Measurements from ENCODE around the gene U2AF2. TPM values are rescaled to one million over a fixed set of nuclear protein-coding genes. Genes with fewer than 3 reads are reported as not detected.

U2AF2 gene
- total RNA-seq, 1 experiment from 2014 or later, result 321 TPM

- Histone ChIP-seq H3K56ac (ENCODE audit: insufficient read length, low read depth, low read length) (no peak overlapping the region), H3K9me3 (ENCODE audit: control insufficient read depth, low read depth, low read length) (no peaks in the 10 kb centered on the region), H2BK12ac (ENCODE audit: insufficient read length, low read depth, low read length) (no peak overlapping the region), H3K4me2 (ENCODE audit: insufficient read depth, insufficient read length, low read length) (peak overlapping the region; percentile 42), H3K18ac (ENCODE audit: insufficient read length, low read depth, low read length) (no peak overlapping the region), H2BK120ac (ENCODE audit: low read depth, low read length, poor library complexity, severe bottlenecking) (no peak overlapping the region), H2AK5ac (ENCODE audit: insufficient read length, low read length) (no peak overlapping the region), H3K79me1 (ENCODE audit: insufficient read depth, low read depth, low read length, poor library complexity, severe bottlenecking) (peaks cover 12% of the 10 kb centered on the region), H3K9ac (ENCODE audit: extremely low read depth, insufficient read length, low read length) (no peak overlapping the region), H4K8ac (replicated peaks; ENCODE audit: insufficient read length, low read depth, low read length) (no peak overlapping the region), H3K79me2 (ENCODE audit: insufficient read depth, low read length) (peaks cover 19% of the 10 kb centered on the region; the same call in 1 of the 2 replicates), H4K5ac (ENCODE audit: insufficient read length, low read depth, low read length) (no peak overlapping the region), H2AFZ (ENCODE audit: low read length) (no peak overlapping the region), H3T11ph (ENCODE audit: low read length) (no peak overlapping the region), H2BK20ac (ENCODE audit: low read depth, low read length, poor library complexity, severe bottlenecking) (no peak overlapping the region), H2BK5ac (ENCODE audit: insufficient read length, low read length) (no peak overlapping the region), H3K27me3 (ENCODE audit: insufficient read depth, low read length) (no peaks in the 10 kb centered on the region), H2BK15ac (ENCODE audit: low read depth, low read length) (no peak overlapping the region), H3K4me1 (ENCODE audit: insufficient read depth, low read length) (no peaks in the 10 kb centered on the region), H3K14ac (ENCODE audit: insufficient read depth, low read length) (no peak overlapping the region), H3K4ac (ENCODE audit: low read depth, low read length) (no peak overlapping the region), H3K23ac (ENCODE audit: insufficient read length, low read depth, low read length) (no peak overlapping the region), H4K91ac (ENCODE audit: insufficient read length, low read depth, low read length) (no peak overlapping the region), H4K20me1 (ENCODE audit: control insufficient read depth, insufficient read depth, insufficient read length) (no peaks in the 10 kb centered on the region), H3K23me2 (ENCODE audit: insufficient read length, low read depth, low read length, poor library complexity, severe bottlenecking) (peaks cover 6% of the 10 kb centered on the region), H3K27ac (ENCODE audit: insufficient read length, low read depth, low read length) (no peak overlapping the region)
- H3K36me3 Mint-ChIP-seq (ENCODE audit: insufficient read depth in 1 of 3, low read depth in 3 of 3), result peaks cover 36 to 61% (median 56%) of the 10 kb centered on the region in 3 experiments
- H3K27ac Mint-ChIP-seq, result peak overlapping the region in 2 of 3 experiments; percentile 87 to 98; a peak in 6 of 7 replicates
- TF ChIP-seq, protein P1, sequence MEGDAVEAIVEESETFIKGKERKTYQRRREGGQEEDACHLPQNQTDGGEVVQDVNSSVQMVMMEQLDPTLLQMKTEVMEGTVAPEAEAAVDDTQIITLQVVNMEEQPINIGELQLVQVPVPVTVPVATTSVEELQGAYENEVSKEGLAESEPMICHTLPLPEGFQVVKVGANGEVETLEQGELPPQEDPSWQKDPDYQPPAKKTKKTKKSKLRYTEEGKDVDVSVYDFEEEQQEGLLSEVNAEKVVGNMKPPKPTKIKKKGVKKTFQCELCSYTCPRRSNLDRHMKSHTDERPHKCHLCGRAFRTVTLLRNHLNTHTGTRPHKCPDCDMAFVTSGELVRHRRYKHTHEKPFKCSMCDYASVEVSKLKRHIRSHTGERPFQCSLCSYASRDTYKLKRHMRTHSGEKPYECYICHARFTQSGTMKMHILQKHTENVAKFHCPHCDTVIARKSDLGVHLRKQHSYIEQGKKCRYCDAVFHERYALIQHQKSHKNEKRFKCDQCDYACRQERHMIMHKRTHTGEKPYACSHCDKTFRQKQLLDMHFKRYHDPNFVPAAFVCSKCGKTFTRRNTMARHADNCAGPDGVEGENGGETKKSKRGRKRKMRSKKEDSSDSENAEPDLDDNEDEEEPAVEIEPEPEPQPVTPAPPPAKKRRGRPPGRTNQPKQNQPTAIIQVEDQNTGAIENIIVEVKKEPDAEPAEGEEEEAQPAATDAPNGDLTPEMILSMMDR (conservative IDR thresholded peaks at IDR 0.05), result no peak
- no peaks in the 10 kb centered on the region; a peak in 1 of 5 replicates for H3K9me3 Mint-ChIP-seq
- WGBS (ENCODE audit: extremely low coverage, insufficient read length, low lambda C conversion rate), result no CpG with 5 or more reads among the region's 15 CpGs
- DNase-seq, result no peak
- no peaks in the 10 kb centered on the region for H3K27me3 Mint-ChIP-seq (ENCODE audit: low read depth)
- H3K4me3 Mint-ChIP-seq, result peak overlapping the region; percentile 42 to 98
- H3K4me1 Mint-ChIP-seq, result peaks cover 41 to 48% of the 10 kb centered on the region in 2 experiments
Observed at GRCh38 chr19:55673889-55674288, 19.1 kb downstream of the U2AF2 start.
